Panc1 (cell line): ENCODE results near the gene RAPGEF1. TPM values are rescaled to one million over a fixed set of nuclear protein-coding genes. Genes with fewer than 3 reads are reported as not detected.

Experiments used
- ATAC-seq: fragments of 200-7000 bp; cut with Tn5 transposase; 2 replicates; pipeline ENCODE4 v1.9.1; 2020; ENCODE audit warnings: mild to moderate bottlenecking, moderate library complexity
- BruUV-seq: library from RNA; stranded (reverse); fragments of 400-500 nt; replicated peaks from 2 replicates; lab custom pipeline; 2021; lab: Mats Ljungman, UMichigan
- CTCF ChIA-PET: fragments of 300-600 bp; sonication (Branson Sonifier 250); formaldehyde crosslinking; loops from one replicate; lab custom pipeline; 2022; ENCODE audit warnings: antibody characterized with exemption; lab: Charles Lee
- POLR2A ChIA-PET: fragments of 300-600 bp; sonication (Branson Sonifier 250); formaldehyde crosslinking; loops from one replicate; lab custom pipeline; 2022; ENCODE audit warnings: antibody characterized with exemption; lab: Charles Lee
- DNase-seq: peaks from one replicate; pipeline ENCODE4 v3.0.0-alpha.2; 2010; ENCODE audit warnings: low read depth, low spot score
- H3K27ac ChIP-seq: 2 replicates; pipeline ENCODE4 v1.5.1; 2011; ENCODE audit warnings: mild to moderate bottlenecking, low read length, inconsistent platforms
- H3K27me3 ChIP-seq: fragments of 200-500 bp; sonication (Bioruptor generic); 2 replicates; pipeline ENCODE4 v1.6.0; 2014; ENCODE audit warnings: low read length, inconsistent platforms; ENCODE audit not compliant: control insufficient read depth, insufficient read depth
- H3K36me3 ChIP-seq: fragments of 200-500 bp; sonication (Bioruptor generic); 2 replicates; pipeline ENCODE4 v1.5.1; 2014; ENCODE audit warnings: inconsistent platforms, mild to moderate bottlenecking, low read length, moderate library complexity; ENCODE audit not compliant: control insufficient read depth, insufficient read depth
- H3K4me1 ChIP-seq: 2 replicates; pipeline ENCODE4 v1.5.1; 2011; ENCODE audit warnings: inconsistent platforms, mild to moderate bottlenecking, low read length, moderate library complexity; ENCODE audit not compliant: control insufficient read depth, insufficient read depth
- H3K4me3 ChIP-seq, 2 experiments: 2 replicates each; pipeline ENCODE4 v1.5.1; 2011 to 2012; ENCODE audit warnings: low read depth in 2 of 2, low read length in 2 of 2, mild to moderate bottlenecking in 2 of 2, inconsistent platforms in 1 of 2, moderate library complexity in 1 of 2
- H3K9me3 ChIP-seq: fragments of 200-500 bp; sonication (Bioruptor generic); 2 replicates; pipeline ENCODE4 v1.5.1; 2014; ENCODE audit warnings: low read depth, mild to moderate bottlenecking, inconsistent platforms, low read length, moderate library complexity; ENCODE audit not compliant: control insufficient read depth, insufficient read depth
- CTCF ChIP-seq: fragments of 450-650 bp; IDR thresholded peaks from 2 replicates; pipeline ENCODE4 v1.5.1; 2017; ENCODE audit warnings: mild to moderate bottlenecking
- POLR2AphosphoS5 ChIP-seq: IDR thresholded peaks from 2 replicates; pipeline ENCODE4 v1.6.1; 2012; ENCODE audit warnings: mild to moderate bottlenecking, low read depth, low read length, moderate library complexity
- SIN3A ChIP-seq: IDR thresholded peaks from 2 replicates; pipeline ENCODE4 v1.6.1; 2012; ENCODE audit warnings: low read depth, mild to moderate bottlenecking, low read length, moderate library complexity, borderline replicate concordance; ENCODE audit not compliant: insufficient read depth
- TCF7L2 ChIP-seq: IDR thresholded peaks from 2 replicates; pipeline ENCODE4 v1.6.1; 2011; ENCODE audit warnings: mild to moderate bottlenecking, low read depth, low read length, inconsistent platforms
- in situ Hi-C: cut with HindIII; loops from 2 replicates; pipeline ENCODE4 v1.10.0; 2016; ENCODE audit warnings: low sequenced_read_pairs, low pct_unique_long_range_greater_than_20kb
- intact Hi-C: fragments of 100-400 bp; cut with micrococcal nuclease; formaldehyde crosslinking; loops from one replicate; pipeline ENCODE4 v1.10.0; 2022; ENCODE audit not compliant: unreplicated experiment
- total RNA-seq: library from RNA; stranded (reverse); gene quantifications from one replicate; pipeline ENCODE4 v1.2.1, GENCODE V29; 2021; ENCODE audit not compliant: unreplicated experiment
- TF ChIP-seq, protein P1 (sequence below), 2 experiments: IDR thresholded peaks; 2 replicates each; pipeline ENCODE4 v1.6.1; 2011 to 2012; ENCODE audit warnings: low read depth in 2 of 2, control low read depth in 1 of 2, low read length in 1 of 2, mild to moderate bottlenecking in 1 of 2, moderate library complexity in 1 of 2; ENCODE audit not compliant: insufficient read depth in 1 of 2

The RAPGEF1 gene
- total RNA-seq, 1 experiment from 2014 or later = 86.8 TPM

DNA sequence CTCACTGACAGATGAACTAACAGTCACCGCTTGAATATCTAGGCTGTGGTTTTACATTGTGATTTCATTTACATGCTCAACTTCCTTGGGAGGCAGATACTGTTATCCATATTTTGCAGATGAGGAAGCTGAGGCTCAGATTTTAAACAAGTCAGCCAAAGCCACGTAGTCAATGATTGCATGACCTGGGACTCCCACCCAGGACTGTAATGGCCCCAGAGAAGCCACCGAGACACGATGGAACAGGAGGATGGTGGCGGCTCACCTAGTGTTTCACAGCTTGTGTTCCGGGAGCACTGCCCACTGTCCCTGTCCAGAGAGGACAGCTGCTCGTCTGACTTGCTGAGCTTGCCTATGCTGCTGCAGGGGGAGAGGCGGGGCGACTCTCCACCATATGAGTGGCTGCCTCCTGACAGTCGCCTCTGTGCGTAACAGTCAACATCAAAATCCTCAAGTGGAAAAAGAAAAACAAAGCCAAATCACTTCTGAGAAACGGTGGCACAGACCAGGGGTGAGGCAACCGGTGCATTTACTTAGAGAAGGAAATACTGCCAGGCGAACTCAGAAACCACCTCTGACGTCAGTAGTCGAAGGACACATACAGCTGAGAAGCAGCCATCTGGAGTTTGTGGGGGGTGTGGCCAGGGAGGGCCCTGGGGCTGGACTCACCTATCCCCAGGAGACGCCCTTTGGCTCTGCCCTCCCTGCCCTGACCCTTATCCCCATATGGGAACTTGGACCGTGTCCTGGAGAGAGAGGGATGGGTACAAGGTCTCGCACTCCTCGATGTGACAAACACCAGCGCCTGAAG, 112.0 kb downstream of the RAPGEF1 start:
- no peak for DNase-seq
- intact Hi-C loops (no loop called here), in situ Hi-C loops (no loop called here)
- Histone ChIP-seq H3K27ac (no peak overlapping the region), H3K27me3 (no peaks in the 10 kb centered on the region), H3K9me3 (no peaks in the 10 kb centered on the region), H3K36me3 (peaks cover 4% of the 10 kb centered on the region; the same call in 1 of the 2 replicates), H3K4me3 (no peak overlapping the region), H3K4me1 (no peaks in the 10 kb centered on the region)
- ChIA-PET CTCF (interaction anchor here (0.7 kb wide), 1 partner anchor 14 kb away, joined by 3 read pairs; no protein-coding TSS in a partner anchor), POLR2A (interaction anchor here (0.6 kb wide), 1 partner anchor 782 kb away, joined by 10 read pairs; the partner anchor contains the start of gene CFAP77)
- no peak for ATAC-seq
- no TSS peak for BruUV-seq
- TF ChIP-seq SIN3A = no peak
- TF ChIP-seq, protein P1, sequence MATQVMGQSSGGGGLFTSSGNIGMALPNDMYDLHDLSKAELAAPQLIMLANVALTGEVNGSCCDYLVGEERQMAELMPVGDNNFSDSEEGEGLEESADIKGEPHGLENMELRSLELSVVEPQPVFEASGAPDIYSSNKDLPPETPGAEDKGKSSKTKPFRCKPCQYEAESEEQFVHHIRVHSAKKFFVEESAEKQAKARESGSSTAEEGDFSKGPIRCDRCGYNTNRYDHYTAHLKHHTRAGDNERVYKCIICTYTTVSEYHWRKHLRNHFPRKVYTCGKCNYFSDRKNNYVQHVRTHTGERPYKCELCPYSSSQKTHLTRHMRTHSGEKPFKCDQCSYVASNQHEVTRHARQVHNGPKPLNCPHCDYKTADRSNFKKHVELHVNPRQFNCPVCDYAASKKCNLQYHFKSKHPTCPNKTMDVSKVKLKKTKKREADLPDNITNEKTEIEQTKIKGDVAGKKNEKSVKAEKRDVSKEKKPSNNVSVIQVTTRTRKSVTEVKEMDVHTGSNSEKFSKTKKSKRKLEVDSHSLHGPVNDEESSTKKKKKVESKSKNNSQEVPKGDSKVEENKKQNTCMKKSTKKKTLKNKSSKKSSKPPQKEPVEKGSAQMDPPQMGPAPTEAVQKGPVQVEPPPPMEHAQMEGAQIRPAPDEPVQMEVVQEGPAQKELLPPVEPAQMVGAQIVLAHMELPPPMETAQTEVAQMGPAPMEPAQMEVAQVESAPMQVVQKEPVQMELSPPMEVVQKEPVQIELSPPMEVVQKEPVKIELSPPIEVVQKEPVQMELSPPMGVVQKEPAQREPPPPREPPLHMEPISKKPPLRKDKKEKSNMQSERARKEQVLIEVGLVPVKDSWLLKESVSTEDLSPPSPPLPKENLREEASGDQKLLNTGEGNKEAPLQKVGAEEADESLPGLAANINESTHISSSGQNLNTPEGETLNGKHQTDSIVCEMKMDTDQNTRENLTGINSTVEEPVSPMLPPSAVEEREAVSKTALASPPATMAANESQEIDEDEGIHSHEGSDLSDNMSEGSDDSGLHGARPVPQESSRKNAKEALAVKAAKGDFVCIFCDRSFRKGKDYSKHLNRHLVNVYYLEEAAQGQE (IDR thresholded peaks at IDR 0.05; ENCODE audit: insufficient read depth in 1 of 2, low read depth in 2 of 2, low read length in 1 of 2) = no peak
- TF ChIP-seq CTCF = no peak
- no peak for TF ChIP-seq TCF7L2
- TF ChIP-seq POLR2AphosphoS5 = no peak

DNA sequence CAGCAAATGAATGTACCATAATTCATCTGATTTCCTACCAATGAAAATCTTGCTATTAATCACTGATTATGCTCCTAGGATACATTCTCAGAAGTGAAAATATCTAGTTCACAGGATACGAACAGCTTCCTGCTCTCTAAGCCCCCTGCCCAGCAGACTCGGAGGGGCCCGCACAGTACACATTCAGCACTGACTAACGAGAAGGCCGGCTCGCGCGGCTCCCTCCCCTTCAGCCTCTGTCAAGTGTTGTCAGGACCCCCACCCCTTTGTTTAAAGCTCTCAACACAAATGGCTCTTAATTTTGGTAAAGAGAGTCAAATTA, 112.6 kb downstream of the RAPGEF1 start:
- intact Hi-C loops (no loop called here), in situ Hi-C loops (no loop called here)
- POLR2A ChIA-PET = interaction anchor here (0.6 kb wide), 1 partner anchor 783 kb away, joined by 10 read pairs; the partner anchor contains the start of gene CFAP77
- CTCF ChIA-PET = interaction anchor here (0.7 kb wide), 1 partner anchor 15 kb away, joined by 3 read pairs; no protein-coding TSS in a partner anchor
- H3K4me3 ChIP-seq = no peak overlapping the region
- H3K27me3 ChIP-seq = no peaks in the 10 kb centered on the region
- peaks cover 4% of the 10 kb centered on the region; the same call in 1 of the 2 replicates for H3K36me3 ChIP-seq
- no peak for DNase-seq
- H3K27ac ChIP-seq = no peak overlapping the region
- TF ChIP-seq CTCF = no peak
- no peaks in the 10 kb centered on the region for H3K9me3 ChIP-seq
- no TSS peak for BruUV-seq
- no peaks in the 10 kb centered on the region for H3K4me1 ChIP-seq
- ATAC-seq = no peak
